ENCODE measurements around the gene LMF2. TPM values are rescaled to one million over a fixed set of nuclear protein-coding genes. Genes with fewer than 3 reads are reported as not detected.

Gene LMF2
- total RNA-seq, 1 experiment from 2014 or later = 34.7 TPM

DNA sequence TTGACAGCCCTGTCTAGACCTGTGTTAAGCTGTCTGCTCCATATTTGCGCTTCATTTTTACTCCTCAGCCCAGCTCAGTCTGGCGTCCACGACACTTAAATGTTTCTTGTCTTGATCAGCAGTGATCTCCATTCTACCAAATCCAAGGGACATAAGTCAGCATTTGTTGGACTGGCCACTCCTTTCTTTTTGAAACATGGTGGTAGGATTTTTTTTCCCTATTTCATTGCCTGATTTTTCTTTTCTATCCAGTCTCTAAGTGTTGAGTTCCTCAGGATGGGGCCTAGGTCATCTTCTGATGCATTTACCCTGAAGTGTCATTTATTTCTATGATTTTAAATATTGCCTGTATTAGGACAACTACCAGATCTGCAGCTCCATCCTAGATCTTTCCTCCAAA, 1.4 kb upstream of the LMF2 start:
- Histone ChIP-seq H3K4me1 (replicated peaks) (peaks cover 22% of the 10 kb centered on the region), H3K27me3 (replicated peaks) (no peaks in the 10 kb centered on the region), H3K36me3 (peaks cover 51% of the 10 kb centered on the region), H3K4me3 (peak overlapping the region; percentile 92), H3K27ac (peak overlapping the region; percentile 97), H3K9me3 (replicated peaks) (no peaks in the 10 kb centered on the region)
- DNase-seq (ENCODE audit: low read depth in 1 of 2, low spot score in 2 of 2) = no peak

DNA sequence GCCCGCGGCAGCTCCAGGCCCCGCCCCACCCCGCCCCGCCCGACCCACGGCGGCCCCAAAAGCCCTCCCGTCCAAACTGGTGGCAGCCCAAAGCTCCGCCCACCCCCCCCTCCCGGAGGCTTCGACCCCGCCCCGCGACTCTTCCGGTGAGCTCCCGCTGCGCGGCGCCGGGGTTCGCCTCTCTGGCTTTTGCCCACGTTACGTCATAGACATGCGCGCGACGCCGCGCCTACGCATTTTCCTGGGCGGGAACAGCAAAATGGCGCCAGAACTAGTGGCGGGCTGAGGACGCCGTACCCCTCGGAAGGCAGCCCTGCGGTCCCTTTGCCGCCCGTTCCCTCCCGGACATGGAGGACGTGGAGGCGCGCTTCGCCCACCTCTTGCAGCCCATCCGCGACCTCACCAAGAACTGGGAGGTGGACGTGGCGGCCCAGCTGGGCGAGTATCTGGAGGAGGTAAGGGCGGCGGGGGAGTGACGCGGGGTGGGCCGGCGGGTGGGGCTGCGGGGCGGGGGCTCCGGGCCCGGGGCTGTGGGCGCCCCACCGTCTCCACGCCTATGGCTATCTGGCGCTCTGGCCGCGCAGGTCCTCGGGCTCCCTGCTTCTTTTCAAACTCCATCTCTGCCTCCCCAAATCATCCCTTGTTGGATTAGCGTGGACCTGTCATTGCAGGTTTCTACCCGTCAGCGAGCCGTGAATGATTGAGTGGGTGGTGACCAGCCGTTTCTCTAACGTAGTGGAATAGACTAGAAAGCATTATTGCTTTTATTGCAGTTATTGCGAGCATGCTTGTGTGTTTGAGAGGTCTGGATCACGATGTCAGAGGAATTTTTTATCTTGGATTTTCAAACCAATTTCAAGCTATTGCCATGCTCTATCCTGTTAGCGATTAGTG, 736 bp upstream of the LMF2 start, which contains the start of gene NCAPH2:
Gene NCAPH2, plus strand, starts transcription at position 234 of the 894 bp plus-strand sequence. Its CDS starts 114 bp downstream, at position 348.
- peak; percentile 94 to 96 for DNase-seq (ENCODE audit: low read depth in 1 of 2, low spot score in 2 of 2)
- Histone ChIP-seq H3K4me3 (peak within 1 kb of the TSS; percentile 92), H3K27me3 (replicated peaks) (no peaks in the 10 kb centered on the region), H3K27ac (peak within 1 kb of the TSS; percentile 97), H3K4me1 (replicated peaks) (peaks cover 22% of the 10 kb centered on the region), H3K9me3 (replicated peaks) (no peaks in the 10 kb centered on the region), H3K36me3 (peaks cover 56% of the 10 kb centered on the region)

DNA sequence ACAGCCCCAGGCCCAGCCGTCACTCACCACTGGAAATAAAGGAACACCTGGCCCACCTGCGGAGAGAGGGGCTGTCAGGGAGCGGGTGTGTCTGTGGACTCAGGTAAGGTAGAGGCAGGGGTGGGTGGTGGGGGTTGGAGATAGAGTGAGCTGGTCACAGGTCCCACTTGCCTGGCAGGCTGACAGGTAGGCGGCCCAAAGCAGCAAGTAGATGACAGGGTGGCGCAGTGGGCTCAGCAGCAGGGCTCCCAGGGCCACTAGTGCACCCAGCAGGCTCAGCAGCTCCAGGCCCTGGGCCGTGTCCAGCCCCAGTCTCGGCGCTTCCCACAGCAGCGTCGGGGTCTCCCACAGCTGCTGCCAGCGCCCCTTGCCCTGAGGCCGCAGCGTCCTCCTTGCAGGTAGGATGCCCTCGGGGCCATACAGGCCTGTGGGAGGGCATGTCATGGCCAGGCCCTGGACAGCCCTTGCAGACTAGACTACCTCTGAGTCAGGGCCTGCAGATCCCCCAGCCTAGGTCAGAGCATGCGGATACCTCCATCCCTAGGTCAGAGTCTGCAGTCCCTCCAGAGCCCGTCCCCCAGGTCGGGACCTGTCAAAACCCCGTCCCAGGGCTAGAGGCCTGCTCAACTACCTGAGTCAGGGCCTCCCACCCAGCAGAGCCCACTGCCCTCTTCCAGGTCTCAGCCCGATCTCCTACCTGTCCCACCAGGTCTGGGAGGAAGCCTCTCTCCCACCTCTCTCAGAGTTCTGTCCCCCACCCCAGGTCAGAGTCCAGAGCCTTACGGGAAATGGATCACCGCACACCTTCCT, 686 bp downstream of the LMF2 start:
- no peaks in the 10 kb centered on the region for H3K9me3 ChIP-seq (replicated peaks)
- peak overlapping the region; percentile 82 for H3K4me3 ChIP-seq
- H3K27ac ChIP-seq = peak overlapping the region; percentile 59
- H3K4me1 ChIP-seq (replicated peaks) = peaks cover 22% of the 10 kb centered on the region
- no peaks in the 10 kb centered on the region for H3K27me3 ChIP-seq (replicated peaks)
- H3K36me3 ChIP-seq = peaks cover 56% of the 10 kb centered on the region
- DNase-seq (ENCODE audit: low read depth in 1 of 2, low spot score in 2 of 2) = peak in 1 of 2 experiments; percentile 44

DNA sequence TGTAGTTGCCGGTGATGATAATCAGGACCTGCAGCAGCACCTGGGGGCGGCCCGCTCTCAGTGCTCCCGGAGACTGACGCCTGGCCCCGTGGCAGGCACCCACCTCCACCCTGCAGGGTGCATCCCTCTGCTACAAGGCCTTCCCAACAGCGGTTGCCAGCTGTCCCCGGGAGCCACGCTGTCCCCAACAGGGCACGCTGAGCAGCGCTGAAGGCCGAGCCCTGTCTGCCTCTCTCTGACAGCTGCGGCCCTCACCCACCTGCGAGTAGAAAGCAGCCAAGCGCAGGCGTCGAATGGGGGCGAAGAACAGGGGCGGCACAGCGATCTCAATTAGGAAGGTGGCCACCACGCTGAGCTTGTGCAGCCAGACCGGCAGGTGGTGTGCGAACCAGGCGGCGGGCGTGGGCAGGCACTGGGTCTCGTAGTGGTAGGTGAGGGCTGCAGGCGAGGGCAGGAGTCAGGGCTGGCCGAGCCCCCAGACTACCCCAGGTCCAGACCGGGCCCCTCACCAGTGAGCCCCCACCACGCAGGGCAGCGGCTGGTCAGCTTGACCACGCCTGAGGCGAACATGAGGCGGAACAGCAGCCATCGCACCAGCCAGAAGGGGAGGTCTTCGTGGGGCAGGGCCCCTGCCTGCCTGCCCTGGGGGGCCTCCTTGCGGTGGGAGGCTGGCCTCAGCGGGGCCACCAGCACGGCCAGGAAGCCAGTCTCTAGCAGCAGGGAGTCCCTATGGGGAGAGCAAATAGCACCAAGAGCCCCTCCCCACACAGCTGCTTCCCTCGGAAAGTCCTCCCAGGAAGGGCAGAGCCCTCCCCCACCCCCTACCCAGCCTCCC, 1.5 kb downstream of the LMF2 start:
- Histone ChIP-seq H3K27me3 (replicated peaks) (no peaks in the 10 kb centered on the region), H3K4me1 (replicated peaks) (peaks cover 22% of the 10 kb centered on the region), H3K9me3 (replicated peaks) (no peaks in the 10 kb centered on the region), H3K4me3 (peak overlapping the region; percentile 82), H3K36me3 (peaks cover 54% of the 10 kb centered on the region), H3K27ac (no peak overlapping the region)
- peak in 1 of 2 experiments; percentile 43 for DNase-seq (ENCODE audit: low read depth in 1 of 2, low spot score in 2 of 2)

DNA sequence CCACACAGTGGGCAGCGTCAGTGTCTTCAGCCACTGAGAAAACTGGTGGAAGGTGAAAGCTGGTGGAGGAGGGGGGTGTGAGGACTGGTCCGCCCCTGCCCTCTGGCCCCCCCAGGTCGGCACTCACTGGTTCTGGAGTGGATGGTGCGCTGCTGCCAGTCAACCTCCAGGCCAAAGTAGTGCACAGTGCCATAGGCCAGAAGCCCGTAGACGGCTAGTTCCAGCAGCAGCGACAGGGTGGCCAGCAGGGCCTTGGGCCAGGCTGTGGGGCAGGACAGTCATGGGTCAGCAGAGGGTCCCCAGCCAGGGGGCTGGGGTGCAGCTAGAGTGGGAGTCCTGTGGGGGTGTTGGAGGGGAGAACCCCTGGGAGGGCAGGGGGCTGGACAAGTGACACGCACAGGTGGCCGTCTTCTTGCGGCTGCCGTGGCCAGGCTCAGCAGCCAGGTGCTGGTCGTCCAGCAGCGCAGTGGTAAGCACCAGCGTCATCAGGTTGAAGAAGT, 2.2 kb downstream of the LMF2 start:
- Histone ChIP-seq H3K27ac (no peak overlapping the region), H3K4me3 (no peak overlapping the region), H3K4me1 (replicated peaks) (peaks cover 22% of the 10 kb centered on the region), H3K27me3 (replicated peaks) (no peaks in the 10 kb centered on the region), H3K9me3 (replicated peaks) (no peaks in the 10 kb centered on the region), H3K36me3 (peaks cover 52% of the 10 kb centered on the region)
- peak in 1 of 2 experiments; percentile 39 for DNase-seq (ENCODE audit: low read depth in 1 of 2, low spot score in 2 of 2)

DNA sequence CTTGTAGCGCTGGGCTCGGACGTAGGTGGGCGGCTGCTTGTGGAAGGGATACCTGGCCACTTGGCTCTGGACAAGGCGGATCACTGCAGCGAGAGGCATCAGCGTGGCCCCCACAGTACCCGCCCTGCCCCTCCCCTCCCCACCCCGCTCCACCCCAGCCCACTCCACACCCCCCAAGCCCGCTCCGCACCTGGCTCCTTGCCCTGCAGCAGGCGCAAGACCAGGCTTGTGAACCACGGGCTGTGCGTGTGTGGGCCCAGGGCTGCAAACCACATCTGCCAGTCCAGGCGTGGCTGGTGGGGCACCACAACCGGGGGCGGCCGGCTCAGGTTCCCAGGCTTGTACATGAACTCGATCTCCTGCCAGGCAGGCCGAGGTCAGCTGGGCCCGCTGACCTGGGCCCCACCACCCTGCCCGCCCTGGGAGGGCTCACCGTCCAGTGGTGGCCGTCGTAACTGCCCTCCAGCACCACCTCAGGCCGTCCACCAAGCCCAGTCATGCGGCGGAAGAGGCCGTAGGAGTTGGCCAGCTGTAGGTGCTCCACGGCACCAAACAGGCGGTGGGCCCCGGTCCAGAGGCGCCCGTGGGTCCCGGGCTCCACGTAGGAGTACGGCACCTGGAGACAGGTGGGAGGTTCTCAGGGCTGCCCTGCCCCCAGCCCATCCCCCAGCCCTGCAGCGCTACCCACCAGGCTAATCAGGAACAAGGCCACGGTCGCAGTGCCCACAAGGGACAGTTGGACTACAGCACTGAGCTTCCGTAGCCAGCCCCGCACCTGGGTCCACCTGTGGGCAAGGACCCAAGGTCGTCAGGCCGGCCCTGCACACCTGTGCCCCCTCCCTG, 2.9 kb downstream of the LMF2 start:
- Histone ChIP-seq H3K4me1 (replicated peaks) (peaks cover 21% of the 10 kb centered on the region), H3K27me3 (replicated peaks) (no peaks in the 10 kb centered on the region), H3K36me3 (peaks cover 49% of the 10 kb centered on the region), H3K27ac (no peak overlapping the region), H3K9me3 (replicated peaks) (no peaks in the 10 kb centered on the region), H3K4me3 (no peak overlapping the region)
- DNase-seq (ENCODE audit: low read depth in 1 of 2, low spot score in 2 of 2) = peak in 1 of 2 experiments; percentile 44

DNA sequence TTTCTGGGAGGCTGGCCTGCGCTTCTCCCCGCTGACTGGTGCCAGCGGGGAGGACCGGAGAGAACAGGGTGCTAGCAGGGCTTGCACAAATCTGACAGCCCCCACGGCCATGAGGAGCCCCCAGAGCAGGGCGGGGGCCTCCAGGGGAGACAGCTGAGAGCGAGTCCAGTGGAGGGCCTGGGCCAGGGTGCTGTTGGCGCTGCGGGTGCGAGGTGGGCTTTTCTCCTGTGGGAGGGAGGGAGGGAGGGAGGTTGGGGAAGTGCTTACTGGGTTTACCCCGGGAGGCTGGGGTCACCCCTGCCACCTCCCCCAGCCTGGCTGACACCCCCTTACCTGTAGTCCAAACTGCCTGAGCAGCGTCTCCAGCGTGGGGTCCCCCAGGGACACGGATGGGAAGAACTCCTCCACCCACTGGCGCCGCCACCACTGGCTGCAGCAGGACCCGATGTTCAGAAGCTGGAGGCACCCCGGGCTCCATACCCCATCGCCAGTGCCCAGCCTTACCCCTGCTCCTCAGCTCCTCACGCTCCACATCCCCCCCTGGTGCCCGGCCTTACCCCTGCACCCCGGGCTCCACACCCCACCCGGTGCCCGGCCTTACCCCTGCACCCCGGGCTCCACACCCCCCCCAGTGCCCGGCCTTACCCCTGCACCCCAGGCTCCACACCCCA, 3.9 kb downstream of the LMF2 start:
- Histone ChIP-seq H3K27ac (no peak overlapping the region), H3K27me3 (replicated peaks) (no peaks in the 10 kb centered on the region), H3K36me3 (peaks cover 45% of the 10 kb centered on the region), H3K9me3 (replicated peaks) (no peaks in the 10 kb centered on the region), H3K4me1 (replicated peaks) (peaks cover 12% of the 10 kb centered on the region), H3K4me3 (no peak overlapping the region)
- peak in 1 of 2 experiments; percentile 47 for DNase-seq (ENCODE audit: low read depth in 1 of 2, low spot score in 2 of 2)

DNA sequence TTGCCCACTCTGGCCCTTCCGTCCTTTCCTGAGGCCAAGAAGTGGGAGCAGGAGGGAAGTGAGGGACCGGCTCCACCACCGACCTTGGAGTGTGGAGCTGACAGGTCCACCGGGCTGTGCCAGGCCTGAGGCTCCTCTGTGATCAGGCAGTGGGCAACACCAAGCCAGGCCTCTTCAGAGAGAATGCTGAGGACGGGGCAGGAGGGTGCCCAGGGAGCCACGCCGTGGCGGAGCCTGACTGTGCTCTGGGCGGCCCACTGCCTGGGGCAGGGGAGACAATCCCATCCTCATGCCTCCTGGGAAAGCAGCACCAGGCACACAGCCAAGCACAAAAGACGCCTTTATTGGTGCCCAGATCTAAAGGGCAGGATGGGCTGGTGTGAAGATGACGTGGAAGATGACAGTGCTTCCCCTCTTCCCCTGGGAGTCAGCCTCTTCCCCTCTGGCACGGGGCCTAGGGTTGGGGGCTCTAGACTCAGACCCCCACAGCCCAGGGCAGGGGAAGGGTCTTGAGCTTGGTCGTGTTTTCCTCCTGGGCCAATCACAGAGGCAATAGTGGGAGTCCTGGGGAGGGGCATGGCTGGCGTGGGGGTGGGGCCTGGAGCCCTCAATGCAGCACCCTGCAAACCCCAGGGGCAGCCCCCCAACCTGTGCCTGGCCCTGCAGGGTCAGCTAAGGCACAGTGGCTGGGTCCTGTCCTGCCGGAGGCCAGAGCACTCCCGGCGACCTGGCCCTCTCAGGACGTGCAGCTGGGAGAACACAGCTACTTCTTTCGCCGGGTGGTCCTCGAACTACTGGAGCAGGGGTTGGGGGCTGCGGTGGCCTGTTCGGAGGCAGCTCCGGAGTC, 4.7 kb downstream of the LMF2 start:
- no peaks in the 10 kb centered on the region for H3K9me3 ChIP-seq (replicated peaks)
- H3K4me3 ChIP-seq = no peak overlapping the region
- DNase-seq (ENCODE audit: low read depth in 1 of 2, low spot score in 2 of 2) = no peak
- H3K4me1 ChIP-seq (replicated peaks) = peaks cover 10% of the 10 kb centered on the region; the same call in 1 of the 2 replicates
- peaks cover 43% of the 10 kb centered on the region for H3K36me3 ChIP-seq
- no peaks in the 10 kb centered on the region for H3K27me3 ChIP-seq (replicated peaks)
- no peak overlapping the region for H3K27ac ChIP-seq

DNA sequence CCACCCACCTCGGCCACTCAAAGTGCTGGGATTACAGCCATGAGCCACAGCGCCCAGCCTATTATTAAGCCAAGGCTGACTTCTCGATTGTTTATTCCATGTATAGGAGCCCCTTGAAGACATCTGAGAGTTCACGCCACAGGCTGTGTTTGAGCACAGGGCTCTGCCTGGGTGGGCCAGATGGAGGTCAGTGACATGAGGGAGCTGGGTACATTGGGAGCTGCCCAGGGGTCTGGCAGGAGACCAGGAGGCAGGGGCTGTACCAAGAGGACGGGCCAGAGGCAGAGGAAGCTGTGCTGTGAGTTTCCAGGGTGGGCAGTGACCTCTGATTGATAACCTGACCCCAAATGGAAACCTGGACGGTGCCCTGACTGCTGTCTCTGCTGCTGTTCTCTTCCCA, 5.4 kb downstream of the LMF2 start:
- Histone ChIP-seq H3K9me3 (replicated peaks) (no peaks in the 10 kb centered on the region), H3K4me3 (no peak overlapping the region), H3K27ac (no peak overlapping the region), H3K4me1 (replicated peaks) (peaks cover 10% of the 10 kb centered on the region; the same call in 1 of the 2 replicates), H3K36me3 (peaks cover 39% of the 10 kb centered on the region), H3K27me3 (replicated peaks) (no peaks in the 10 kb centered on the region)
- no peak for DNase-seq (ENCODE audit: low read depth in 1 of 2, low spot score in 2 of 2)

DNA sequence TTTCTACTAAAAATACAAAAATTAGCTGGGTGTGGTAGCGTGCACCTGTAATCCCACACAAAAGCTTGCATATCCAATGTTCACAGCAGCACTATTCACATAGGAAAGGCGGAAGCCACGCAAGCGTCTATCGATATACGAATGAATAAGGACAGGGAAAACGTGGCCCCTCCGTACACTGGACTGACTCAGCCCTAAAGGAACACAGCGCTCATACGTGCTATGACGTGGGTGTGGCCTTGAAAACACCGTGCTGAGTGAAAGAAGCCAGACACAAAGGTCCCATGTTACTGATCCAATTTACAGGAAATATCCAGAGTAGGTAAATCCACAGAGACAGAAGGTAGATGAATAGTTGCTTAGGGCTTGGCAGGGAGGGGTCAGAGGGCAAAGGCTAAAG, 7.0 kb downstream of the LMF2 start:
- Histone ChIP-seq H3K27ac (no peak overlapping the region), H3K9me3 (replicated peaks) (no peaks in the 10 kb centered on the region), H3K4me1 (replicated peaks) (no peaks in the 10 kb centered on the region), H3K36me3 (peaks cover 25% of the 10 kb centered on the region), H3K27me3 (replicated peaks) (no peaks in the 10 kb centered on the region), H3K4me3 (no peak overlapping the region)
- DNase-seq (ENCODE audit: low read depth in 1 of 2, low spot score in 2 of 2) = no peak

DNA sequence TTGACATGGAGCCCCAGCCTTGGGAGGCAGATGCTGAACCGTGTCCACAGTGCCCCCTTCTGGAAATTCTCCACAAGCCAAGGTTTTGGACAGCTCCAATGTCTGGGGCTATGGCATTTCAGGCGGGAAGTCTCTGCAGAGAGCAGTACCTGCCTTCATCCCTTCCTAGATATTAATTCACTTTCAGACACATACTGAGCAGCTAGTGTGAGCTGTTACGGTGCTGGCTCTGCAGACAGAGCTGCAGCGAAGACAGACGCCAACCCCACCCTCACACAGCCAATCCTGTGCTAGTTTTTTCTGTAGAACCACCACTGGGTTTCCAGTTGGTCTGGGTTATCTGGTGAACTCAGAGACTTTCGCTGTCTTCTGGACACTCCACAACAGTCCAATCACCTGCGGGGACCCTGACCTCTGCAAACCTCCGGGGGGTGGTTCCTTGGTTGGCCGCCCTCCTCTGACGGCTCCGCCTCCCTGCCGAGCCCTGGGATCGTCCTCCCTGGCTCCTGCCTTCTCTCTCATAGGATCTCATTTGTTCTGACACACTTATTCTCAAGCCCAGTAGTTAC, 9.1 kb downstream of the LMF2 start:
- H3K4me3 ChIP-seq = no peak overlapping the region
- H3K27me3 ChIP-seq (replicated peaks) = no peaks in the 10 kb centered on the region
- no peak overlapping the region for H3K27ac ChIP-seq
- DNase-seq (ENCODE audit: low read depth in 1 of 2, low spot score in 2 of 2) = peak in 1 of 2 experiments; percentile 42
- H3K4me1 ChIP-seq (replicated peaks) = no peaks in the 10 kb centered on the region
- peaks cover 11% of the 10 kb centered on the region for H3K36me3 ChIP-seq
- no peaks in the 10 kb centered on the region for H3K9me3 ChIP-seq (replicated peaks)
